Esophagus muscularis mucosa (tissue), 4 donors: ENCODE results near the gene ACAP3. TPM values are rescaled to one million over a fixed set of nuclear protein-coding genes. Genes with fewer than 3 reads are reported as not detected.
"Not testable (repeated sequence)": the region's sequence is repeated elsewhere in the genome, so short reads cannot be mapped to it uniquely, and the experiment has no call there.

Experiments
- DNase-seq: peaks from one replicate; pipeline ENCODE4 v3.0.0-alpha.2; 2017; ENCODE audit errors: extremely low spot score
- H3K27ac ChIP-seq, 4 donors: fragments of 200-600 bp; sonication (generic); replicated peaks in 1 of 4; 1 replicate in 3 of 4; 2 replicates in 1 of 4; pipeline ENCODE4 v1.5.1; 2016 to 2019; ENCODE audit warnings: mild to moderate bottlenecking in 1 of 4
- H3K27me3 ChIP-seq, 4 donors: fragments of 200-600 bp; sonication (generic); one replicate each; pipeline versions ENCODE4 v1.5.1 to v1.6.0; 2016 to 2019
- H3K36me3 ChIP-seq, 4 donors: fragments of 200-600 bp; sonication (generic); one replicate each; pipeline ENCODE4 v1.5.1; 2016 to 2019
- H3K4me1 ChIP-seq, 4 donors: fragments of 200-600 bp; sonication (generic); one replicate each; pipeline ENCODE4 v1.5.1; 2016 to 2019
- H3K4me3 ChIP-seq, 4 donors: fragments of 200-600 bp; sonication (generic); 1 replicate in 2 of 4; 2 replicates in 2 of 4; pipeline ENCODE4 v1.5.1; 2016 to 2019; ENCODE audit warnings: mild to moderate bottlenecking in 4 of 4, moderate library complexity in 1 of 4
- H3K9me3 ChIP-seq, 4 donors: fragments of 200-600 bp; sonication (generic); 1 replicate in 3 of 4; 2 replicates in 1 of 4; pipeline ENCODE4 v1.5.1; 2016 to 2019
- CTCF ChIP-seq, 3 experiments: fragments of 200-600 bp in 2 of 3; fragments of 450-650 bp in 1 of 3; sonication (generic) in 2 of 3; IDR thresholded peaks; one replicate each; pipeline ENCODE4 v1.5.1; 2017 to 2019; ENCODE audit warnings: antibody characterized with exemption in 3 of 3, mild to moderate bottlenecking in 2 of 3, moderate library complexity in 1 of 3
- EP300 ChIP-seq: sonication (generic); formaldehyde crosslinking; IDR thresholded peaks from one replicate; pipeline ENCODE4 v1.6.1; 2017; ENCODE audit warnings: antibody characterized with exemption
- POLR2A ChIP-seq: fragments of 450-650 bp; IDR thresholded peaks from one replicate; pipeline ENCODE4 v1.6.1; 2017; ENCODE audit warnings: antibody characterized with exemption, moderate library complexity, mild to moderate bottlenecking, low read depth
- POLR2AphosphoS5 ChIP-seq, 2 donors: sonication (generic); formaldehyde crosslinking; IDR thresholded peaks; one replicate each; pipeline ENCODE4 v1.6.1; 2017; ENCODE audit warnings: antibody characterized with exemption in 2 of 2
- WGBS: methylation state at CpG from one replicate; pipeline ENCODE4 v1.1.5; 2018; 5-methylcytosine and 5-hydroxymethylcytosine counted together
- intact Hi-C: fragments of 100-400 bp; cut with DNase I; formaldehyde crosslinking; loops from one replicate; pipeline ENCODE4 v1.15.1; 2023
- total RNA-seq, 4 donors: library from RNA; depleted of rRNA; stranded (reverse); fragments of >200 nt; gene quantifications; one replicate each; pipeline versions ENCODE4 v1.1.0 to v1.2.1, GENCODE V29; 2016

ACAP3 gene
- total RNA-seq, 4 donors from 2014 or later: 34.8 to 63.2 (median 47.4) TPM

GRCh38 chr1:1319646-1319941 lies 11.9 kb upstream of the ACAP3 start:
- Histone ChIP-seq H3K36me3 (peaks cover 9 to 59% (median 38%) of the 10 kb centered on the region in 4 donors), H3K27ac (peak overlapping the region; percentile 80 to 84 (median 84)), H3K4me1 (peaks cover 40 to 96% (median 91%) of the 10 kb centered on the region in 4 donors), H3K9me3 (no peaks in the 10 kb centered on the region), H3K4me3 (no peak overlapping the region), H3K27me3 (no peaks in the 10 kb centered on the region)
- WGBS: 93% methylated on average over 13 of the region's 13 CpGs
- no peak for TF ChIP-seq EP300
- TF ChIP-seq CTCF (IDR thresholded peaks at IDR 0.05): no peak
- TF ChIP-seq POLR2A: no peak
- TF ChIP-seq POLR2AphosphoS5 (IDR thresholded peaks at IDR 0.05): no peak
- intact Hi-C loops: no loop called here
- no peak for DNase-seq

GRCh38 chr1:1318777-1319645 lies 11.3 kb upstream of the ACAP3 start:
- no peak for DNase-seq
- Histone ChIP-seq H3K36me3 (peaks cover 15 to 65% (median 44%) of the 10 kb centered on the region in 4 donors), H3K9me3 (no peaks in the 10 kb centered on the region), H3K4me3 (no peak overlapping the region), H3K27me3 (no peaks in the 10 kb centered on the region), H3K27ac (peak overlapping the region; percentile 80 to 84 (median 84)), H3K4me1 (peaks cover 40 to 95% (median 90%) of the 10 kb centered on the region in 4 donors)
- intact Hi-C loops: no loop called here
- TF ChIP-seq EP300 (no peak), POLR2AphosphoS5 (IDR thresholded peaks at IDR 0.05) (no peak), POLR2A (no peak)
- 84% methylated on average over 16 of the region's 36 CpGs for WGBS

GRCh38 chr1:1318131-1318652 lies 10.5 kb upstream of the ACAP3 start:
- H3K4me1 ChIP-seq: peaks cover 35 to 87% (median 82%) of the 10 kb centered on the region in 4 donors
- TF ChIP-seq POLR2A (no peak), CTCF (IDR thresholded peaks at IDR 0.05) (no peak), EP300 (no peak), POLR2AphosphoS5 (IDR thresholded peaks at IDR 0.05) (peak; percentile 72)
- no peaks in the 10 kb centered on the region for H3K27me3 ChIP-seq
- DNase-seq: peak; percentile 98
- H3K9me3 ChIP-seq: no peaks in the 10 kb centered on the region
- WGBS: 36% methylated on average over 9 of the region's 9 CpGs
- H3K36me3 ChIP-seq: peaks cover 23 to 73% (median 52%) of the 10 kb centered on the region in 4 donors
- peak overlapping the region; percentile 80 to 84 (median 84) for H3K27ac ChIP-seq
- no peak overlapping the region for H3K4me3 ChIP-seq
- intact Hi-C loops: no loop called here

- WGBS: 75% methylated on average over 6 of the region's 6 CpGs
- no peaks in the 10 kb centered on the region for H3K9me3 ChIP-seq
- no peak overlapping the region for H3K4me3 ChIP-seq
- peaks cover 28 to 79% (median 74%) of the 10 kb centered on the region in 4 donors for H3K4me1 ChIP-seq
- H3K36me3 ChIP-seq: peaks cover 31 to 77% (median 60%) of the 10 kb centered on the region in 4 donors
- TF ChIP-seq CTCF (IDR thresholded peaks at IDR 0.05) (no peak), EP300 (no peak), POLR2AphosphoS5 (IDR thresholded peaks at IDR 0.05) (no peak), POLR2A (no peak)
- intact Hi-C loops: no loop called here
- H3K27ac ChIP-seq: peak overlapping the region; percentile 80 to 84 (median 84)
- DNase-seq: no peak
- no peaks in the 10 kb centered on the region for H3K27me3 ChIP-seq
These were observed 9.7 kb upstream of the ACAP3 start for GRCh38 chr1:1317420-1317819.

GRCh38 chr1:1316199-1316598 lies 8.5 kb upstream of the ACAP3 start:
- Histone ChIP-seq H3K27ac (peak overlapping the region; percentile 80 to 84 (median 84)), H3K4me1 (peaks cover 17 to 67% (median 62%) of the 10 kb centered on the region in 4 donors), H3K36me3 (peaks cover 42 to 80% (median 69%) of the 10 kb centered on the region in 4 donors)
- H3K9me3 ChIP-seq, H3K27me3 ChIP-seq, DNase-seq, intact Hi-C loops, H3K4me3 ChIP-seq: not testable (repeated sequence)
- 88% methylated on average over 8 of the region's 8 CpGs for WGBS
